BJ (cell line): ENCODE measurements around the gene DGAT2. TPM values are rescaled to one million over a fixed set of nuclear protein-coding genes. Genes with fewer than 3 reads are reported as not detected.

Source experiments
- CTCF ChIA-PET: fragments of 350-600 bp; formaldehyde crosslinking; extraction: SDS; loops from one replicate; lab custom pipeline; 2021; ENCODE audit warnings: antibody characterized with exemption, inconsistent platforms; lab: Yijun Ruan, JAX
- POLR2A ChIA-PET: fragments of 300-600 bp; sonication (Branson Sonifier 250); formaldehyde crosslinking; extraction: SDS; loops from one replicate; lab custom pipeline; 2021; ENCODE audit warnings: antibody characterized with exemption; lab: Charles Lee
- DNase-seq: peaks from one replicate; pipeline ENCODE4 v3.0.0-alpha.2; 2011; ENCODE audit warnings: low read depth
- H3K27me3 ChIP-seq: 2 replicates; pipeline ENCODE4 v1.6.0; 2011; ENCODE audit warnings: low read length; ENCODE audit not compliant: control insufficient read depth, insufficient read depth
- H3K36me3 ChIP-seq: 2 replicates; pipeline ENCODE4 v1.5.1; 2011; ENCODE audit warnings: low read length; ENCODE audit not compliant: control insufficient read depth, insufficient read depth
- H3K4me3 ChIP-seq: 2 replicates; pipeline ENCODE4 v1.5.1; 2011; ENCODE audit warnings: low read depth, mild to moderate bottlenecking, control low read depth, low read length
- polyA plus RNA-seq: library from polyadenylated mRNA; depleted of rRNA; stranded (reverse); fragments of >200 nt; gene quantifications from 2 replicates; pipeline ENCODE4 v1.2.3, GENCODE V29; 2011
- TF ChIP-seq, protein P1 (sequence below): IDR thresholded peaks from 2 replicates; pipeline ENCODE4 v1.5.1; 2011; ENCODE audit warnings: low read depth, mild to moderate bottlenecking, control low read depth, inconsistent platforms, low read length, moderate library complexity; ENCODE audit not compliant: insufficient read depth

Gene DGAT2
- polyA plus RNA-seq, 1 experiment: 2.6 TPM

DNA sequence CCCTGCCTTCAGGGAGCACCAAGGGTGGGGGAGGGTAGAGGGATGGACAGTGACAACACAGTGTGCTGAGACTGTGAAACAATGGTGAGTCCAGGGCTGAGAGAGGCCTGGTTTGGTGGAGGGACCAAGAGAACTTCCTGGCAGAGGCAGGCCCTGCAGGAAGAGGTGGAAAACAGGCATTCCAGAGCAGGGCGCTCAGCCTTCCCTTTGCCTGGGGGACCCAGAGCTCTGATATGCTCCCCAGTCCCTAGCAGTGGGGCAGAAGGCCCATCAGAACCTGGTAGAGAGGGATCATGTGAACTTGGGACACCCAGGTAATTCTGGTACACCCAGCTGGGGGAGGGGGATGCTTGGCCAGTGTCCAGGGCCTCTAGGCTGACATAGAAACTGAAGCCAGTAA, 29.2 kb downstream of the DGAT2 start:
- Histone ChIP-seq H3K27me3 (no peaks in the 10 kb centered on the region), H3K36me3 (no peaks in the 10 kb centered on the region), H3K4me3 (no peak overlapping the region)
- POLR2A ChIA-PET: no interaction called here
- CTCF ChIA-PET: interaction anchor here (0.7 to 2.1 kb wide), 3 partner anchors 9 to 521 kb away, joined by 3 to 5 read pairs (median 4); no protein-coding TSS in a partner anchor
- TF ChIP-seq, protein P1, sequence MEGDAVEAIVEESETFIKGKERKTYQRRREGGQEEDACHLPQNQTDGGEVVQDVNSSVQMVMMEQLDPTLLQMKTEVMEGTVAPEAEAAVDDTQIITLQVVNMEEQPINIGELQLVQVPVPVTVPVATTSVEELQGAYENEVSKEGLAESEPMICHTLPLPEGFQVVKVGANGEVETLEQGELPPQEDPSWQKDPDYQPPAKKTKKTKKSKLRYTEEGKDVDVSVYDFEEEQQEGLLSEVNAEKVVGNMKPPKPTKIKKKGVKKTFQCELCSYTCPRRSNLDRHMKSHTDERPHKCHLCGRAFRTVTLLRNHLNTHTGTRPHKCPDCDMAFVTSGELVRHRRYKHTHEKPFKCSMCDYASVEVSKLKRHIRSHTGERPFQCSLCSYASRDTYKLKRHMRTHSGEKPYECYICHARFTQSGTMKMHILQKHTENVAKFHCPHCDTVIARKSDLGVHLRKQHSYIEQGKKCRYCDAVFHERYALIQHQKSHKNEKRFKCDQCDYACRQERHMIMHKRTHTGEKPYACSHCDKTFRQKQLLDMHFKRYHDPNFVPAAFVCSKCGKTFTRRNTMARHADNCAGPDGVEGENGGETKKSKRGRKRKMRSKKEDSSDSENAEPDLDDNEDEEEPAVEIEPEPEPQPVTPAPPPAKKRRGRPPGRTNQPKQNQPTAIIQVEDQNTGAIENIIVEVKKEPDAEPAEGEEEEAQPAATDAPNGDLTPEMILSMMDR: no peak
- no peak for DNase-seq

DNA sequence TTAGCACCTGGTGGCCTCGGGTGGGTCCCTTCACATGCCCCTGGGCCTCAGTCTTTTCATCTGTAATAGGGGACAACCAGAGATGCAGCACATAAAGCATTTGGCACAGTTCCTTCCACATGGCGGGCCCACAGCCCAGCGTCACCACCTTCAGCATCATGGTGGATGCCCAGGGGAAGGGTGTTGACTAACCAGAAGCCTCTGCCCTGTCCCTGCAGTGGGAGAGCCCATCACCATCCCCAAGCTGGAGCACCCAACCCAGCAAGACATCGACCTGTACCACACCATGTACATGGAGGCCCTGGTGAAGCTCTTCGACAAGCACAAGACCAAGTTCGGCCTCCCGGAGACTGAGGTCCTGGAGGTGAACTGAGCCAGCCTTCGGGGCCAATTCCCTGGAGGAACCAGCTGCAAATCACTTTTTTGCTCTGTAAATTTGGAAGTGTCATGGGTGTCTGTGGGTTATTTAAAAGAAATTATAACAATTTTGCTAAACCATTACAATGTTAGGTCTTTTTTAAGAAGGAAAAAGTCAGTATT, 31.6 kb downstream of the DGAT2 start:
- ChIA-PET CTCF (interaction anchor here (6.4 kb wide), 1 partner anchor 66 kb away, joined by 184 read pairs; no protein-coding TSS in a partner anchor), POLR2A (no interaction called here)
- Histone ChIP-seq H3K36me3 (no peaks in the 10 kb centered on the region), H3K27me3 (no peaks in the 10 kb centered on the region), H3K4me3 (no peak overlapping the region)
- TF ChIP-seq, protein P1: no peak
- no peak for DNase-seq

DNA sequence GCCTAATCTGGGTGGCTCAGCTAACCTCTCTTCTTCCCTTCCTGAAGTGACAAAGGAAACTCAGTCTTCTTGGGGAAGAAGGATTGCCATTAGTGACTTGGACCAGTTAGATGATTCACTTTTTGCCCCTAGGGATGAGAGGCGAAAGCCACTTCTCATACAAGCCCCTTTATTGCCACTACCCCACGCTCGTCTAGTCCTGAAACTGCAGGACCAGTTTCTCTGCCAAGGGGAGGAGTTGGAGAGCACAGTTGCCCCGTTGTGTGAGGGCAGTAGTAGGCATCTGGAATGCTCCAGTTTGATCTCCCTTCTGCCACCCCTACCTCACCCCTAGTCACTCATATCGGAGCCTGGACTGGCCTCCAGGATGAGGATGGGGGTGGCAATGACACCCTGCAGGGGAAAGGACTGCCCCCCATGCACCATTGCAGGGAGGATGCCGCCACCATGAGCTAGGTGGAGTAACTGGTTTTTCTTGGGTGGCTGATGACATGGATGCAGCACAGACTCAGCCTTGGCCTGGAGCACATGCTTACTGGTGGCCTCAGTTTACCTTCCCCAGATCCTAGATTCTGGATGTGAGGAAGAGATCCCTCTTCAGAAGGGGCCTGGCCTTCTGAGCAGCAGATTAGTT, 32.3 kb downstream of the DGAT2 start:
- TF ChIP-seq, protein P1: no peak
- H3K27me3 ChIP-seq: no peaks in the 10 kb centered on the region
- no peaks in the 10 kb centered on the region for H3K36me3 ChIP-seq
- DNase-seq: no peak
- H3K4me3 ChIP-seq: no peak overlapping the region
- CTCF ChIA-PET: interaction anchor here (1.3 to 6.4 kb wide), 4 partner anchors 10 to 519 kb away, joined by 4 to 184 read pairs (median 33); partner anchors contain the start of gene UVRAG
- POLR2A ChIA-PET: no interaction called here

DNA sequence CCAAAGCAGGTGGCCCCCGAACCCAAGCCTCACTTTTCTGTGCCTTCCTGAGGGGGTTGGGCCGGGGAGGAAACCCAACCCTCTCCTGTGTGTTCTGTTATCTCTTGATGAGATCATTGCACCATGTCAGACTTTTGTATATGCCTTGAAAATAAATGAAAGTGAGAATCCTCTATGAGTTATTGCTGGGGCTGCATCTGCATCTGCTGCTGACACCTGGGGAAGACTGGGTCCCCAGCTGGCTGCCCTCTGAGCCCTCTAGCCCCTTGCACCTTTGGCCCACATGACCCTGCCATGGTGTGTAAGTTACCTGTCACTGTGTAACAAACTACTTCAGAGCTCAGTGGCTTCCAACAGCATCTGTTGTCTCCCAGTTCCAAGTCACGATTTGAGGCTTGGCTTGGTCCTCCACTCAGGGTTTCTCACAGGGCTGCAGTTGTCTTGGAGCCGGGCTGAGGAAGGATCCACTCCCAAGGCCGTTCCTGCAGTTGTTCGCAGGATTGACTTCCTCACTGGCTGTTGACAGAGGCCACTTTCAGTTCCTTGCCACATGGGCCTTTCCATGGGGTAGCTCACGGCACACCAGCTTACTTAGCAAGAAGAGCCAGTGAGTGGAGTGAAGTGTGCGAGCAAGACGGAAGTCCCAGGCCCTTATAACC, 32.9 kb downstream of the DGAT2 start:
- ChIA-PET CTCF (interaction anchor here (0.9 to 6.4 kb wide), 11 partner anchors 11 to 711 kb away, joined by 3 to 184 read pairs (median 5); partner anchors contain the start of gene UVRAG), POLR2A (no interaction called here)
- Histone ChIP-seq H3K36me3 (no peaks in the 10 kb centered on the region), H3K4me3 (no peak overlapping the region), H3K27me3 (no peaks in the 10 kb centered on the region)
- DNase-seq: no peak
- TF ChIP-seq, protein P1: no peak
